Stimulated activated CD4-positive, alpha-beta T cell treated with anti-CD3 and anti-CD28 coated beads, Interleukin-15, amount 100 ng/mL, for 24 hours (primary cell): ENCODE data around the gene UBAC1.
"Not testable (repeated sequence)": the region's sequence is repeated elsewhere in the genome, so short reads cannot be mapped to it uniquely, and the experiment has no call there.

Experiments
- DNase-seq: peaks from one replicate; pipeline ENCODE4 v3.0.0-alpha.2; 2020

UBAC1 gene

DNA sequence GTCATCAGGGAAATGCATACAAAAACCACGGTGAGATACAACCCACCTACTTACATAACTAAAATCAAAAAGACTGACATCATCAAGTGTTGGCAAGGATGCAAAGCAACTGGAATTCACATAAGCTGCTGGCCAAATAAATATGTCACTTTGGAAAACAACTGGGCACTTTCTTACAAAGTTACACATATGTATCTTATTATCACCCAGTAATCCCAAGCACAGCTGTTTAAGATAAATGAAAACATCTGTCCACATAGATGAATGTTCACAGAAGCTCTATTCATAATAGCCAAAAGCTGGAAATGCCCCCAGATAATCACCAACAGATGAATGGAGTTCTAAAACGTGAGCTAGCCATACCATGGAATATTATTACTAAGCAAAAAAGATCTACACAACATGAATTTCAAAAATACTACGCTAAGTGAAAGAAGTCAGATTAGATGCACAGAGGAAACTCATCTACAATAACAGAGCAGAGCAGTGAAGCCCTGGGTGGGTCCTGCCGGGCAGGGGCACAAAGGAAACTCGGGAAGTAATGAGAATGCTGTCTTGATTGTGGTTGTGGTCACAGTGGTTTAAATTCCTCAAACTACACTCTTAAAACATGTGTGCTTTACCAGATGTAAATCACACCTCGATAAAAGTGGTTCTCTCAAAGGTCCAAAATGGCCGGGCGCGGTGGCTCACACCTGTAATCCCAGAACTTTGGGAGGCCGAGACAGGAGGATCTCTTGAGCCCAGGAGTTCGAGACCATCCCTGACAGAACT, 62.4 kb downstream of the UBAC1 start:
- no peak for DNase-seq

DNA sequence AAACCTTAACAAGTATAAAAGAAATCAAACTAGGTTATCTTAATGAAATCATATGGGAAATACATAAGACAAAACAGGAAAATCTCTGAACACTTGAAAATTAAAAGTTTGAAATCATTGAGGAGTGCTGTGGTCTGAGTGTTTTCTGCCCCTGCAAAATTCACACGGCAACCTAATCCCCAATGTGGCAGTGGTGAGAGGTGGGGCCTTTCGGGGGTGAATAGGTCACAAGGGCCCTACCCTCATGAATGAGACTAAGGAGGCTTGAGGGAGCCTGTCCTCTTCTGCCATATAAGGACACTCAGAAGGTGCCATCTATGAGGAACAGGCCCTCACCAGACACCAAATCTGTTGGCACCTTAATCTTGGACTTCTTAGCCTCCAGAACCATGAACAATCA, 64.5 kb downstream of the UBAC1 start:
- no peak for DNase-seq

GRCh38 chr9:135896205-135896604, 65.0 kb downstream of the UBAC1 start:
- DNase-seq = no peak

- DNase-seq = no peak
Observed at GRCh38 chr9:135895202-135895848, 65.8 kb downstream of the UBAC1 start.

- no peak for DNase-seq
Observed at GRCh38 chr9:135893104-135893503, 68.1 kb downstream of the UBAC1 start.

GRCh38 chr9:135892327-135892726, 68.8 kb downstream of the UBAC1 start:
- DNase-seq = not testable (repeated sequence)

DNA sequence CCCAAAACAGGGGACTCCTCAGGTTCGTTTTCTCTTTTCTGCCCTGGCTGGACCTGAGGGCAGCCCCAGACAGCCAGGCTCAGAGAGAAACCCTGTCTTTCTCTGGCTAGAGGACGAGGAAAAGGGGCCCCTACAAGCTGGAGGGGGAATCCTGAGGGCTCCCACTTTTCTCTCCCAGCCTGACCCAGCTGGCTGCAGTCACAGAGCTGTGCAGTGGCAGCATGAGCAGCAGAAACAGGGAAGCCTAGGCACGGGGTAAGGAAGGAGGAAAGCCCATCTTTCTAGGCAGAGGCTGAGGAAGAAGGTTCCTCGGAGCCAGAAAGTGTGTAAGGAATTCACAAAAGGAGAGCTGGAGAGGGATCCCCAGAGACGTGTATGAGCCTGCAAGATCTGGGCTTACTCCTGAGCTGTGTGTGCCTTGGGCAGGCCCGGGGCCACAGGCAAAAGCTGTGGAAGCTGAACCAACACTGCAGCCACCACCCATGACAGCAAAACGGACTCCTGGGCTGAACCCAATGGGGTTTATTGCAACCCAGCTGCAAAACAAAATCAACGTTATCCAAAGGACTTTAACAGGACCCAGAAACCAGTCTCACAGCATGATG, 70.0 kb downstream of the UBAC1 start:
- no peak for DNase-seq

GRCh38 chr9:135890190-135891026, 70.8 kb downstream of the UBAC1 start:
- no peak for DNase-seq

DNA sequence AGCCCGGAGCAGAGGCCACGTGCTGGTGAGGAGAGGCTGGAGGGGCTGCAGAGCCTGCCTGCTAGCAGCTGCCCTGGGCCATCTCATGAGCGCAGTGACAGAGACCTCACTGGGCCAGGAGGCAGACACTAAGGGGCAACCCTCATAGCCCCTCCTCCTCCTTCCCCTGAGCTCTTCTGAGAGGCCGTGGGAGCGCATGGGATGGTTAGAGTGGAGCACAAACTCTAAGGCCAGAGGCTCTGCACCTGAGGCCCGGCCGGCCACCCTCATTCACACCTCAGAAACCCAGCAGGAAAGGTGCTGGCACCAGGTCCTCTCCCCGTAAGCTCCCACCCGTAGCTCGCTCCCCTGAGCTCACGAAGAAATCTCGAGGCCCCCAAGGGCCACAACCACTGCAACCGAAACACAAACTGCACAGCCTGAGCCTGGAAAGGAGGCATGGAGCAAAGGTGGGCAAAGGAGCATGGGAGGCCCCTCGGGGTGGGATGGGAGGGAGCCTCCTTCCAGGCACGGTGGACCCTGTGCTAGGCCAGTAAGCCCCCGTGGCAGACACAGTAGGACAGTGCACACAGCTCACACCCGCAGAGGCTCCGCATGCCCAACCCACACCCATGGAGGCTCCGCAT, 71.5 kb downstream of the UBAC1 start:
- no peak for DNase-seq

DNA sequence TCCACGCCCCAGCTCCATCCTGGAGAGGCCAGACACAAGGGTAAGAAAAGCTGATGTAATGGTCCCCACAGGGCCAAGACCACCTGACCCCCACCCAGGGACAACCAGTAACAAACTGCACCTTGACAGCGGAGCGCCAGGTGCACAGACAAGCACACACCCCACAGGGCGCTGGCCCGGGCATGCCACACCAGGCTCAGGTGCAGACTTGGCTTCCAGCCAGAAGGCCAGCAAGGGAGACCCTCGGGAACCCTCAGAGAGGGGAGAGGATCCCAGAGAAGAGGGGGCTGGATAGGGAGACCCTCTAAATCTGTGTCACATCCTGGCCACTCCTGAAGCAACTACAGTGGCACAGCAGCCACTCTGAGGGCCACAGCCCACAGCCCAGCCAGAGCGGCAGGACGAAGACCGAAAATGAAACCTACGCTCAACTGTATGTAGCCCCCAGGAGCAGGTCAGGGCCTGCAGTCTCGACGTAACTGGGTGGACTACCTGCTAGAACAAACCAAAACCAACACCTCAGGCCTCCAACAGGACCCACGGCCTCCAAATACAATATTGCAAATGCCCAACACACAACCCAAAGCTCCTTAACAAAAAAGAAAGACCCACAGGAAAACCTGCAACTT, 72.3 kb downstream of the UBAC1 start:
- no peak for DNase-seq

DNA sequence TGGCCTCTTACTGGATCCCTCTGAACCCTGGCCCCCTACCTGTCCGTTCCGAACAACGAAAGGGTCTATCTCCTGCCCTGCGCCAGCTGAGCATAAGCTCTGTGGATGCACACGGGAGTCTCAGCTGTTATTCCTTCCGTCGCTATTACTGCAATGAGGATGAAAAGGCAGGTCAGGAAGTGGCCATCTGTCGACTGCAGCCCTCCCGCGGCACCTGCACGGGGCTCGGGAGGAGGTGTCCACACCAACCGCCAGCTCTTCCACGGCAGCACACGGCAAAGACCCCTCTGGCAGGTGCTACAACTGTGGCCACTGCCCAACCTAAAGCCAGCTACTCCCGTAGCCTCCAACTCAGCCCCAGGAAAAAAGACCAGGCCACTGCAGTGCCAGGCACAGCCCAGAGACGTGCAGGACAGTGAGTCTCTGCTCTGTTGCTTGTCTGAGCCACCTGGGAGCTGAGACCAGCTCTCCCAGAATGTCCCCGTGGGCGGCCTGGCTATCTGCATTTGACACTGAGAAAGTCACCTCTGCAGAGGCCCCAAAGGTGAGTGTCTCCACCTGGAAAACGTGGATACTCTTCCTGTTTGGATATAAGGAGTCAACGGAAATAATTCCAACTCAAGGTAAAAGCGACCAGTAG, 72.9 kb downstream of the UBAC1 start:
- no peak for DNase-seq

DNA sequence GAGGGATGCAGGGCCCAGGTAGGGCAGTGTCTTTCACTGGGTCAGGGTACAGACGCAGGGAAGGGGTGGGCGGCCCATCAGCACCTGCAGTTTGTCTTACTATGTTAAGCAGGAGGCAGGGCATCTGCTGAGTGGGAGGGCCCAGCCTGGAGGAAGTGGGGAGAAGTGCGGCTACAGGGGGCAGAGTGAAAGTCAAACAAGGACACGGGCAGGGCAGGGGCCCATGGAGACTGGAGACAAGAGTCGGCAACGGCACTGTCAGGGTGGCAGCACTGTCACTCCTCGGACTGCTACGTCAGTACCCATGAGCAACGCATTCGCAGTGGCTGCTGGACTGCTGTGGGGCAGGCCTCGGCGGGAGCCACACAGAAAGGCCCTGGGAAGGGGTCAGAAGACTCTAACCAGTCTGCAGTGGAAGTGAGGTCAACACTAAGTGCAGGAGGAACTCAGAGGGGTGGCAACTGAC, 73.6 kb downstream of the UBAC1 start:
- peak; percentile 67 for DNase-seq

- no peak for DNase-seq
Observed at GRCh38 chr9:135887021-135887507, 74.1 kb downstream of the UBAC1 start.

DNA sequence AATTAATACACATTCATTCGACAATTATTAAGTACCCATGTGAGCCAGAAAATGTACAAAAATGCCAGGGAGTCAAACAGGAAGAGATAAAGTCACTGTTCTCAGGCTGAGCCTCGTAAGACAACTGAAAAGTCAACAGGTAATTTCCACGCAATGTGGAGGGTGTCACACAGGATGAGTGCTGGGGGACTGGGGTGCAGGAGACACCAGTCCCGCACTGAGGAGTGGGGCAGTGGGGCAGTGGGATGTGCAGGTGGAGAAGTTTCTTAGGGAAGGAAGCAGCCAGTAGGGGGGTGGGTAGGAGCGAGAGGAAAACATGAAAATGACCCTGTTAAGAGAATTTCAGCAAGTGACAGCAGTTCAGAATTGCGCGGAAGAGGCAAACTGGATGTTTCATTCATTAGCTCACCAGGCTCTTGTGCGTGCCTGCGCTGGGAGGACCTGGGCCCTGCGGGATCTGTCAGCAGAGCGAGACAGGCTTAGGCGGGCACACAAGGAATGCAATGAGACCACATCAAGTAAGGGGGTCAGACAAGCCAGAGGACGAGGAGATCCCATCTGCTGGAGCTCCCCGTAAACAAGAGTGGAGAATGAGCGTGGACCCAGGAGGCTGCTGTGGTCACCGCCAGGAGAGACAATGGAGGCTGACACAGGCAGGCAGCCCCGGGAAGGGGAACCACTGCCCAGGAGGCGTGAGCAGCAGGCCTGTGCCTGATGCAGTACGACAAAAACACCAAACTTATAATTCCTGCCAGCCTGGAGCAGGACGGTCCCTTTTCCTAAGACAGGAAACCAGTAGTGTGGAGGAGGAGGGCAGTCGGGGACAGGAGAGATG, 74.8 kb downstream of the UBAC1 start:
- DNase-seq = no peak

DNA sequence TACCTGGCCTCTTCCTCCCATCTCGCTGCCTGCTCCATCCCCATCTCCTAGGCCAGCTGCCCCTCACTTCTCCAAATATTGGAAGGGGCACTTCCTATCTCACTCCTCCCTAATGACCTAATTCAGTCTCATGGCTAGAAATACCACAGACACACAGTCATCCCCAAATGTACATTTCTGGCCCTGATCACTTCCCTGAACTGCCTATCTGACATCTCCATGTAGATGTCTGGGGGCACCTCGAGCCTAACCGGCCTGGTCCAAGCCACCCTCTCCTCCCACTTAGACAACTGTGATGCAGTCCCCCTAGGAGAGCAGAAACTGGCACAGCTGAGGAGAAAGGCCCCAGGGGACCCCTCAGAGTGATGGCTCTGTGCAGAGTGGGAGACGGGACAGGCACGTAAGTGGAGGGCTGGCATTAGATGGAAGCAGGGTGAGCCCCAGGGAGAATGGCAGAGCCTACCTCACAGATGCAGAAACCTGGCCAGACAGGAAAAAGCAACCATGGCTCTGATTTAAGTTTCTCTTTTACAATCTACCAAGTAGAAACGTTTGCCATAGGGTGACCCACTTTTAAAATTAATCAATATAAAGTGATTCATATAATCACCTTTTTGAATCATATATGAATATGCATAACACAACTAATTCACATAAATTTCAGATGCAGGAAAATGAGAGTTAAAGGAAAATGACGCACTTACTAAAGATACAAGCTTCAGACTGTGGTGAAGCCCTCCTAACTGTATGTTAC, 75.9 kb downstream of the UBAC1 start:
- no peak for DNase-seq

DNA sequence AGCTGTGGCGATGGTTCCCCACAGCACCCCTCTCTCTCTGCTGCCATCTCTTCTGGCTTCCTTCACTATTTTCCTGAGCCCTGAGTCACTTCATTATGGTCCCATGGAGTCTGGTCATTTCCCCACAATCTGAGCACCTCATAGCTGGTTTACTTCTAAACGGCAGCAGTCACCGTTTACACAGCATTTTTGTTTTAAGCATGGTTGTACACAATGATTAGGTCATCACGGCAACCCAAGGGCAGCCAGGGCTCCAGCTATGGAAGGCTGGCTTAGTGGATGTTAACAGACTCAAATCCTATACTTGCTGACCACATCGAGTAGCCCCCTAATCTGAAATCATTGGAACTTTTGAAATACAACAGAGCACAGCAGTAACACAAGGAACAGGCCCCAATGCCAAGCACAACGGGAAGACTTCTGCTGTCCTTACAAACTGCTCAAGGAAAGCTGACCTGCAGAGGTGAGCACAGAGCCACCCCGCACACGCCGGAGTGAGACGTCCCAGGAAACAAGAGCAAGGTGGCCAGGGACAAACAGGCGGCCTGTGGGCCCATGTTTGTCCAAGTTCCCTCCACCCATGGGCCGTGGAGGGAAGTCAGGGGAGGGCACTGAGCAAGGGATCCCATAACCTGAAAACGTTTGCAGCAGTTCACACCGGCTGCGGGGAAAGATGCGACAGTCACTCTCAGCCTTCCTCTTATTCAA, 76.7 kb downstream of the UBAC1 start:
- DNase-seq = no peak

GRCh38 chr9:135883410-135884089, 77.6 kb downstream of the UBAC1 start:
- DNase-seq = no peak
